GM23338 (cell line): Measurements from ENCODE around the gene CYP4F22.

Experiments used
- CREB1 ChIP-seq: fragments of 250-450 bp; sonication (Bioruptor Pico); IDR thresholded peaks from 2 replicates; pipeline ENCODE4 v1.5.0; 2020; ENCODE audit warnings: low read depth, mild to moderate bottlenecking, moderate library complexity
- EZH2 ChIP-seq: fragments of 200-600 bp; sonication (generic); IDR thresholded peaks from one replicate; pipeline ENCODE4 v1.8.0; 2017; ENCODE audit warnings: antibody characterized with exemption, mild to moderate bottlenecking, low read depth; ENCODE audit not compliant: unreplicated experiment
- EZH2phosphoT487 ChIP-seq: fragments of 200-600 bp; sonication (generic); IDR thresholded peaks from one replicate; pipeline ENCODE4 v1.8.1; 2018; ENCODE audit warnings: antibody characterized with exemption; ENCODE audit not compliant: unreplicated experiment
- JUNB ChIP-seq: IDR thresholded peaks from one replicate; pipeline ENCODE4 v1.6.1; 2016; ENCODE audit warnings: antibody characterized with exemption; ENCODE audit not compliant: unreplicated experiment
- POLR2AphosphoS5 ChIP-seq: IDR thresholded peaks from 2 replicates; pipeline ENCODE4 v1.6.1; 2016; ENCODE audit warnings: antibody characterized with exemption, low read depth
- TF ChIP-seq, protein P1 (sequence below), 2 experiments: fragments of 200-600 bp in 1 of 2; sonication (generic) in 1 of 2; conservative IDR thresholded peaks; 2 replicates each; pipeline versions ENCODE4 v1.5.1 to v1.6.1; 2016 to 2017; ENCODE audit warnings: antibody characterized with exemption in 2 of 2, low read depth in 2 of 2, mild to moderate bottlenecking in 2 of 2, moderate library complexity in 1 of 2
- TF ChIP-seq, protein P2 (sequence below): IDR thresholded peaks from 2 replicates; pipeline ENCODE4 v1.6.1; 2016; ENCODE audit warnings: antibody characterized with exemption
- TF ChIP-seq, protein P3 (sequence below): IDR thresholded peaks from one replicate; pipeline ENCODE4 v1.6.1; 2018; ENCODE audit warnings: antibody characterized with exemption; ENCODE audit not compliant: unreplicated experiment

DNA sequence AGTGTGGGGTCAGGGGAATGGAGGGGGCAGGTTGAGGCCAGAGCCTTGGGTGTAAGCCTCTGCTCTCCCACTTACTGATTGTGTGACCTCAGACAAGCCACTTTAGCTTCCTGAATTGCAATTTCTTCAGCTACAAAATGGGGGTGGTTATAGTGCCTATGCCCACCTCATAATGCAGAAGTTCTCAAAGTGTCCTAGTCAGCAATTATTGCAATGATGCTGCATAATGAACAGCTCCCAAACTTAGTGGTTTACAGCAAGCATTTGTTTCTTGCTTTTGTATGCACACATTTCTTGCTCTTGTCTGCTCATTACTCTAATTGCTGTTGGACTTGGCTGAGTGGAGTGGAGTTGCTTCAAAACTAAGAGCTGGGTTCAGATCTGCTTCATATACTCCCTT, 36.0 kb downstream of the CYP4F22 start:
- TF ChIP-seq POLR2AphosphoS5 (no peak), EZH2phosphoT487 (no peak), EZH2 (no peak), CREB1 (no peak), JUNB (no peak)
- TF ChIP-seq, protein P1, sequence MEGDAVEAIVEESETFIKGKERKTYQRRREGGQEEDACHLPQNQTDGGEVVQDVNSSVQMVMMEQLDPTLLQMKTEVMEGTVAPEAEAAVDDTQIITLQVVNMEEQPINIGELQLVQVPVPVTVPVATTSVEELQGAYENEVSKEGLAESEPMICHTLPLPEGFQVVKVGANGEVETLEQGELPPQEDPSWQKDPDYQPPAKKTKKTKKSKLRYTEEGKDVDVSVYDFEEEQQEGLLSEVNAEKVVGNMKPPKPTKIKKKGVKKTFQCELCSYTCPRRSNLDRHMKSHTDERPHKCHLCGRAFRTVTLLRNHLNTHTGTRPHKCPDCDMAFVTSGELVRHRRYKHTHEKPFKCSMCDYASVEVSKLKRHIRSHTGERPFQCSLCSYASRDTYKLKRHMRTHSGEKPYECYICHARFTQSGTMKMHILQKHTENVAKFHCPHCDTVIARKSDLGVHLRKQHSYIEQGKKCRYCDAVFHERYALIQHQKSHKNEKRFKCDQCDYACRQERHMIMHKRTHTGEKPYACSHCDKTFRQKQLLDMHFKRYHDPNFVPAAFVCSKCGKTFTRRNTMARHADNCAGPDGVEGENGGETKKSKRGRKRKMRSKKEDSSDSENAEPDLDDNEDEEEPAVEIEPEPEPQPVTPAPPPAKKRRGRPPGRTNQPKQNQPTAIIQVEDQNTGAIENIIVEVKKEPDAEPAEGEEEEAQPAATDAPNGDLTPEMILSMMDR (conservative IDR thresholded peaks at IDR 0.05; ENCODE audit: low read depth in 2 of 2): no peak
- TF ChIP-seq, protein P2, sequence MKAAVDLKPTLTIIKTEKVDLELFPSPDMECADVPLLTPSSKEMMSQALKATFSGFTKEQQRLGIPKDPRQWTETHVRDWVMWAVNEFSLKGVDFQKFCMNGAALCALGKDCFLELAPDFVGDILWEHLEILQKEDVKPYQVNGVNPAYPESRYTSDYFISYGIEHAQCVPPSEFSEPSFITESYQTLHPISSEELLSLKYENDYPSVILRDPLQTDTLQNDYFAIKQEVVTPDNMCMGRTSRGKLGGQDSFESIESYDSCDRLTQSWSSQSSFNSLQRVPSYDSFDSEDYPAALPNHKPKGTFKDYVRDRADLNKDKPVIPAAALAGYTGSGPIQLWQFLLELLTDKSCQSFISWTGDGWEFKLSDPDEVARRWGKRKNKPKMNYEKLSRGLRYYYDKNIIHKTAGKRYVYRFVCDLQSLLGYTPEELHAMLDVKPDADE: no peak
- TF ChIP-seq, protein P3, sequence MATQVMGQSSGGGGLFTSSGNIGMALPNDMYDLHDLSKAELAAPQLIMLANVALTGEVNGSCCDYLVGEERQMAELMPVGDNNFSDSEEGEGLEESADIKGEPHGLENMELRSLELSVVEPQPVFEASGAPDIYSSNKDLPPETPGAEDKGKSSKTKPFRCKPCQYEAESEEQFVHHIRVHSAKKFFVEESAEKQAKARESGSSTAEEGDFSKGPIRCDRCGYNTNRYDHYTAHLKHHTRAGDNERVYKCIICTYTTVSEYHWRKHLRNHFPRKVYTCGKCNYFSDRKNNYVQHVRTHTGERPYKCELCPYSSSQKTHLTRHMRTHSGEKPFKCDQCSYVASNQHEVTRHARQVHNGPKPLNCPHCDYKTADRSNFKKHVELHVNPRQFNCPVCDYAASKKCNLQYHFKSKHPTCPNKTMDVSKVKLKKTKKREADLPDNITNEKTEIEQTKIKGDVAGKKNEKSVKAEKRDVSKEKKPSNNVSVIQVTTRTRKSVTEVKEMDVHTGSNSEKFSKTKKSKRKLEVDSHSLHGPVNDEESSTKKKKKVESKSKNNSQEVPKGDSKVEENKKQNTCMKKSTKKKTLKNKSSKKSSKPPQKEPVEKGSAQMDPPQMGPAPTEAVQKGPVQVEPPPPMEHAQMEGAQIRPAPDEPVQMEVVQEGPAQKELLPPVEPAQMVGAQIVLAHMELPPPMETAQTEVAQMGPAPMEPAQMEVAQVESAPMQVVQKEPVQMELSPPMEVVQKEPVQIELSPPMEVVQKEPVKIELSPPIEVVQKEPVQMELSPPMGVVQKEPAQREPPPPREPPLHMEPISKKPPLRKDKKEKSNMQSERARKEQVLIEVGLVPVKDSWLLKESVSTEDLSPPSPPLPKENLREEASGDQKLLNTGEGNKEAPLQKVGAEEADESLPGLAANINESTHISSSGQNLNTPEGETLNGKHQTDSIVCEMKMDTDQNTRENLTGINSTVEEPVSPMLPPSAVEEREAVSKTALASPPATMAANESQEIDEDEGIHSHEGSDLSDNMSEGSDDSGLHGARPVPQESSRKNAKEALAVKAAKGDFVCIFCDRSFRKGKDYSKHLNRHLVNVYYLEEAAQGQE: no peak
